WTC11 (cell line): ENCODE data around the gene PLSCR2.

Experiments used
- CREB1 ChIP-seq: sonication (generic); formaldehyde crosslinking; IDR thresholded peaks from 2 replicates; pipeline ENCODE4 v1.8.0; 2023; ENCODE audit warnings: mild to moderate bottlenecking, missing genetic modification reagents
- CTCF ChIP-seq: fragments of 200-600 bp; IDR thresholded peaks from 2 replicates; pipeline ENCODE4 v1.8.0; 2022; ENCODE audit warnings: antibody characterized with exemption
- E2F4 ChIP-seq: sonication (generic); formaldehyde crosslinking; IDR thresholded peaks from 2 replicates; pipeline ENCODE4 v1.8.1; 2022; ENCODE audit warnings: low read depth, mild to moderate bottlenecking, moderate library complexity, missing genetic modification reagents, borderline replicate concordance
- GABPB1 ChIP-seq: sonication (generic); formaldehyde crosslinking; IDR thresholded peaks from 2 replicates; pipeline ENCODE4 v1.8.1; 2023; ENCODE audit warnings: mild to moderate bottlenecking, missing genetic modification reagents
- SP1 ChIP-seq: sonication (generic); formaldehyde crosslinking; conservative IDR thresholded peaks from 2 replicates; pipeline ENCODE4 v1.8.1; 2022; ENCODE audit warnings: missing genetic modification reagents
- TF ChIP-seq, protein P1 (sequence below): sonication (generic); formaldehyde crosslinking; IDR thresholded peaks from 2 replicates; pipeline ENCODE4 v1.8.1; 2023; ENCODE audit warnings: mild to moderate bottlenecking, missing genetic modification reagents, borderline replicate concordance
- TF ChIP-seq, protein P2 (sequence below): sonication (generic); formaldehyde crosslinking; conservative IDR thresholded peaks from 2 replicates; pipeline ENCODE4 v1.8.1; 2022; ENCODE audit warnings: mild to moderate bottlenecking, missing genetic modification reagents

DNA sequence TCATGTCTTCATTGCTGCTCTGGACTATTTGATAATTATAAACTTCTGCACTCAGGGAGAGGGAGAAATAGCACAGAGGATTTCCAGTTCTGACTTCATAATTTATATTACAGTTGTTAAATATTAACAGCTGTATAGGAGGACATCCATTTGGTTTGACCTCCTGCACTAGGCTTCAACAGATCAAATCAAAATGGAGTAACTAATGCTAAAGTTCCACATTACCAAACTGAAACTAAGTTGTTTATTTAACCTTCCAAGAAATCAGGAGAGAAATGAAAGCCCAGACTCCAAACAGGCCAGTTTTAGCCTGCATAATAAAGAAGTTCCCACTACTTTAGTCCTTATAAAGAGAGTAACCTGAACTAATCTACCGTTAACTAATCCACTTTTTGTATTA, 4.6 kb downstream of the PLSCR2 start:
- TF ChIP-seq CREB1 (CRISPR knock-in tag) (no peak), CTCF (no peak), E2F4 (no peak), SP1 (CRISPR knock-in tag) (no peak), GABPB1 (no peak)
- TF ChIP-seq, protein P1, sequence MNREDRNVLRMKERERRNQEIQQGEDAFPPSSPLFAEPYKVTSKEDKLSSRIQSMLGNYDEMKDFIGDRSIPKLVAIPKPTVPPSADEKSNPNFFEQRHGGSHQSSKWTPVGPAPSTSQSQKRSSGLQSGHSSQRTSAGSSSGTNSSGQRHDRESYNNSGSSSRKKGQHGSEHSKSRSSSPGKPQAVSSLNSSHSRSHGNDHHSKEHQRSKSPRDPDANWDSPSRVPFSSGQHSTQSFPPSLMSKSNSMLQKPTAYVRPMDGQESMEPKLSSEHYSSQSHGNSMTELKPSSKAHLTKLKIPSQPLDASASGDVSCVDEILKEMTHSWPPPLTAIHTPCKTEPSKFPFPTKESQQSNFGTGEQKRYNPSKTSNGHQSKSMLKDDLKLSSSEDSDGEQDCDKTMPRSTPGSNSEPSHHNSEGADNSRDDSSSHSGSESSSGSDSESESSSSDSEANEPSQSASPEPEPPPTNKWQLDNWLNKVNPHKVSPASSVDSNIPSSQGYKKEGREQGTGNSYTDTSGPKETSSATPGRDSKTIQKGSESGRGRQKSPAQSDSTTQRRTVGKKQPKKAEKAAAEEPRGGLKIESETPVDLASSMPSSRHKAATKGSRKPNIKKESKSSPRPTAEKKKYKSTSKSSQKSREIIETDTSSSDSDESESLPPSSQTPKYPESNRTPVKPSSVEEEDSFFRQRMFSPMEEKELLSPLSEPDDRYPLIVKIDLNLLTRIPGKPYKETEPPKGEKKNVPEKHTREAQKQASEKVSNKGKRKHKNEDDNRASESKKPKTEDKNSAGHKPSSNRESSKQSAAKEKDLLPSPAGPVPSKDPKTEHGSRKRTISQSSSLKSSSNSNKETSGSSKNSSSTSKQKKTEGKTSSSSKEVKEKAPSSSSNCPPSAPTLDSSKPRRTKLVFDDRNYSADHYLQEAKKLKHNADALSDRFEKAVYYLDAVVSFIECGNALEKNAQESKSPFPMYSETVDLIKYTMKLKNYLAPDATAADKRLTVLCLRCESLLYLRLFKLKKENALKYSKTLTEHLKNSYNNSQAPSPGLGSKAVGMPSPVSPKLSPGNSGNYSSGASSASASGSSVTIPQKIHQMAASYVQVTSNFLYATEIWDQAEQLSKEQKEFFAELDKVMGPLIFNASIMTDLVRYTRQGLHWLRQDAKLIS: no peak
- TF ChIP-seq, protein P2, sequence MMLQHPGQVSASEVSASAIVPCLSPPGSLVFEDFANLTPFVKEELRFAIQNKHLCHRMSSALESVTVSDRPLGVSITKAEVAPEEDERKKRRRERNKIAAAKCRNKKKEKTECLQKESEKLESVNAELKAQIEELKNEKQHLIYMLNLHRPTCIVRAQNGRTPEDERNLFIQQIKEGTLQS (CRISPR knock-in tag): no peak
